ENCODE results near the gene SOX14. TPM values are rescaled to one million over a fixed set of nuclear protein-coding genes. Genes with fewer than 3 reads are reported as not detected.

Gene SOX14
- total RNA-seq, 1 donor from 2014 or later, result not detected

DNA sequence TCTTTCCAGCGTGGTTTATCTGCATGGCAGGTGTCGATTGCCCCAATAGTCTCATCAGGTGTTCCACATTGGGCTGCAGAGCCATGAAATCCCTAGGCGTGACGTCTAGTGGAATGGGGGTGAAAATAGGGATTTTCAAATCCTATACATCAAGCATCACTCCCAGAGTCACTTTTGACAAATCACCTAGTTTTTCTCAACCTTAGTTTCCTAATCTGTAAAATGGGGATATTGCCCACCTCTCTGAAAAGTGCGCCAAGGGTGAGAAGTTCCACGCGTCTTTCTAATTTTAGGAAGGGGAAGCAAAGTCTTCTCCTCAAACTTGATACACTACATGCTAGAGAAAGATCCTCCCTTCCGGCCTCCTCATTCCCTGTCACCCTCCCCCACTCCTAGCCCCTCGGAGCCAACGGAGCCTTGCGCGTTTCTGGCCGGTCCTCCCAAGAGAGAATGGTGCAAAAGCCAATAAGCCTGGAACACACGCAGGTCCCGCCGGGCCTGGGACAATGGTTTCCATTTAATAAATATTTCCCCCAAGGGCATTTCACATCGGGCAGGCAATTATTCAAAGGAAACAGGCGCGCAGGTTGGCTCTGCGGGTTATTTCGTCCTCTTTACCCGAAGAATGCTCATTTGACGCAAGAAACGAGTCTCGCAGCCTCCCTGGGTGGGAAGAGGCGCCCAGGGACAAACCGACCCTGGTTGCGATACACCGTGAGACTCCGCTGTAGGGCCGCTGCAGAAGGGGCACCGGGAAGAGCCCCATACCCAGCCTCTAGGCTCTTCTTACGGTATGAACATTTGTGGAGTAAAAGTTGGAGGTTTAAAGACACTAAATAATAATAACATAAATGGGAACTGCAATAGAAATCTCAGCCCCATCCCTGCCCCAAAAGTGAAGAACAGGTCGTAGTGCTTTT, 1.2 kb upstream of the SOX14 start:
- TF ChIP-seq, protein P1, sequence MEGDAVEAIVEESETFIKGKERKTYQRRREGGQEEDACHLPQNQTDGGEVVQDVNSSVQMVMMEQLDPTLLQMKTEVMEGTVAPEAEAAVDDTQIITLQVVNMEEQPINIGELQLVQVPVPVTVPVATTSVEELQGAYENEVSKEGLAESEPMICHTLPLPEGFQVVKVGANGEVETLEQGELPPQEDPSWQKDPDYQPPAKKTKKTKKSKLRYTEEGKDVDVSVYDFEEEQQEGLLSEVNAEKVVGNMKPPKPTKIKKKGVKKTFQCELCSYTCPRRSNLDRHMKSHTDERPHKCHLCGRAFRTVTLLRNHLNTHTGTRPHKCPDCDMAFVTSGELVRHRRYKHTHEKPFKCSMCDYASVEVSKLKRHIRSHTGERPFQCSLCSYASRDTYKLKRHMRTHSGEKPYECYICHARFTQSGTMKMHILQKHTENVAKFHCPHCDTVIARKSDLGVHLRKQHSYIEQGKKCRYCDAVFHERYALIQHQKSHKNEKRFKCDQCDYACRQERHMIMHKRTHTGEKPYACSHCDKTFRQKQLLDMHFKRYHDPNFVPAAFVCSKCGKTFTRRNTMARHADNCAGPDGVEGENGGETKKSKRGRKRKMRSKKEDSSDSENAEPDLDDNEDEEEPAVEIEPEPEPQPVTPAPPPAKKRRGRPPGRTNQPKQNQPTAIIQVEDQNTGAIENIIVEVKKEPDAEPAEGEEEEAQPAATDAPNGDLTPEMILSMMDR (IDR thresholded peaks at IDR 0.05; ENCODE audit: borderline replicate concordance), result no peak
- Histone ChIP-seq H3K36me3 (no peaks in the 10 kb centered on the region), H3K27ac (replicated peaks) (no peak overlapping the region), H3K27me3 (ENCODE audit: low read depth) (peaks cover 98% of the 10 kb centered on the region), H3K9me3 (replicated peaks) (no peaks in the 10 kb centered on the region), H3K4me1 (peaks cover 28% of the 10 kb centered on the region), H3K4me3 (peak overlapping the region; percentile 46)
- no peak for DNase-seq
- intact Hi-C loops (cut with micrococcal nuclease), result no loop called here

DNA sequence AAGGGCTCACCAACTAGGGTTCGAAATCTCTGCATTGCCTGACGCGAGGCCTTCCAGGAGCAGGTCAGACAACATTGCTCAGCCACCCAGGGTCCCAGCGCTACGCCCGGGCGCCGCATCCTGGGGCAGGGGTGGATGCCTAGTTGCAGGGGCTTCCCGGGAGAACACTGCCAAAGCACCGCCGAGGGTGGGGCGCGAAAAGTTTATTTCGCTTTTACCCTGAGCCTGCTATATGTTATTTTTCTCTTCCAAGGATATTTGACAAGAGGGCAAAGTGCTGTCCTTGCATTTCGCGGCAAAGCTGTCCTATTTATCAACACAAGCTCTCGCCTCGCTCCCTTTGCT, 549 bp upstream of the SOX14 start:
- intact Hi-C loops (cut with micrococcal nuclease), result no loop called here
- TF ChIP-seq, protein P1 (IDR thresholded peaks at IDR 0.05; ENCODE audit: borderline replicate concordance), result no peak
- Histone ChIP-seq H3K27me3 (ENCODE audit: low read depth) (peaks cover 98% of the 10 kb centered on the region), H3K9me3 (replicated peaks) (no peaks in the 10 kb centered on the region), H3K4me3 (peak overlapping the region; percentile 46), H3K4me1 (peaks cover 35% of the 10 kb centered on the region), H3K36me3 (no peaks in the 10 kb centered on the region), H3K27ac (replicated peaks) (no peak overlapping the region)
- DNase-seq, result no peak

DNA sequence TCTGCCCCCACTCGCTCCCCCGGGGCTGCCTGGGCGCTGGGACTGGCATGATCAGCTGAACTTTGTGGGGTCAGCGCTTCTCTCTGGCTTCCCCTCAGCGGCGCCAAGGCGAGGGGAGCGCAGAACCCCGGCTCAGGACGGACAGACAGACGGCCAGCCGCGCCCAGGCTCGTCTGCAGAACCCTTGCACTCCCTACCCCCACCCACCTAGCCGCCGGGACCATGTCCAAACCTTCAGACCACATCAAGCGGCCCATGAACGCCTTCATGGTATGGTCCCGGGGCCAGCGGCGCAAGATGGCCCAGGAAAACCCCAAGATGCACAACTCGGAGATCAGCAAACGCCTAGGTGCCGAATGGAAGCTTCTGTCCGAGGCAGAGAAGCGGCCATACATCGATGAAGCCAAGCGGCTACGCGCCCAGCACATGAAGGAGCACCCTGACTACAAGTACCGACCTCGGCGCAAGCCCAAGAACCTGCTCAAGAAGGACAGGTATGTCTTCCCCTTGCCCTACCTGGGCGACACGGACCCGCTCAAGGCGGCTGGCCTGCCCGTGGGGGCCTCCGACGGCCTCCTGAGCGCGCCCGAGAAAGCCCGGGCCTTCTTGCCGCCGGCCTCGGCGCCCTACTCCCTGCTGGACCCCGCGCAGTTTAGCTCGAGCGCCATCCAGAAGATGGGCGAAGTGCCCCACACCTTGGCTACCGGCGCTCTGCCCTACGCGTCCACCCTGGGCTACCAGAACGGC, 621 bp downstream of the SOX14 start:
- Histone ChIP-seq H3K4me3 (peak overlapping the region; percentile 46), H3K36me3 (no peaks in the 10 kb centered on the region), H3K27ac (replicated peaks) (no peak overlapping the region), H3K9me3 (replicated peaks) (no peaks in the 10 kb centered on the region), H3K4me1 (peaks cover 44% of the 10 kb centered on the region), H3K27me3 (ENCODE audit: low read depth) (peaks cover 100% of the 10 kb centered on the region)
- DNase-seq, result no peak
- intact Hi-C loops (cut with micrococcal nuclease), result no loop called here
- TF ChIP-seq, protein P1 (IDR thresholded peaks at IDR 0.05; ENCODE audit: borderline replicate concordance), result no peak

DNA sequence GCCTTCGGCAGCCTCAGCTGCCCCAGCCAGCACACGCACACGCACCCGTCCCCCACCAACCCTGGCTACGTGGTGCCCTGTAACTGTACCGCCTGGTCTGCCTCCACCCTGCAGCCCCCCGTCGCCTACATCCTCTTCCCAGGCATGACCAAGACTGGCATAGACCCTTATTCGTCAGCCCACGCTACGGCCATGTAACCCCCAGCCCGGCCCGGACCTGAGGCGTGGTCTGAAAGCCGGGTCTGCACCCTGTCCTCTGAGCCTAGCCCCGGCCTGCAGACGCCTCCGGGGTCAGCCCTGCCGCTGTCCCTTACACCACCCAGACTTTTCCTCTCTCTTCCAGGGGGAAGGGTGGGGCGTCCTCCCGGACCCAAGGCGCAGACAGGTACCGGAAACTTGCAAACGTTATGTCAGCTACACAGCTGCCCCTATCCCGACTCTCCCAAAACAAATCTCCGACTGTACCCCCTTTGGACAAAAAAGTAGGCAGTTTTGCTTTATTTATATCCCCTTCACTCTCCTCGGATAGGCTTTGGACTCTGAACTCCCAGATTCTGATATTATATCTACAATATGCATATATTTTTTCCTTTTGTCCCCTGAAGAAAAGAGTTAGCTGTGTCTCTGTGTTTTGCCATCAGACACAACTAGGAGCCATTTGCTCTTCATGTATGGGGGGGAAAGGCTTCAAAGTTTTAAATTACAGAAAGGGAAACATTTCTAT, 1.4 kb downstream of the SOX14 start:
- H3K27me3 ChIP-seq (ENCODE audit: low read depth), result peaks cover 100% of the 10 kb centered on the region
- no peak for DNase-seq

More for the DNA sequence above, 1.4 kb downstream of the SOX14 start:
- Histone ChIP-seq H3K36me3 (no peaks in the 10 kb centered on the region), H3K4me1 (peaks cover 52% of the 10 kb centered on the region), H3K9me3 (replicated peaks) (no peaks in the 10 kb centered on the region), H3K4me3 (no peak overlapping the region), H3K27ac (replicated peaks) (no peak overlapping the region)
- TF ChIP-seq, protein P1 (IDR thresholded peaks at IDR 0.05; ENCODE audit: borderline replicate concordance), result no peak
- intact Hi-C loops (cut with micrococcal nuclease), result no loop called here

Data from left ventricle myocardium inferior (tissue), 1 donor.